ENCODE measurements around the gene TRDN. TPM values are rescaled to one million over a fixed set of nuclear protein-coding genes. Genes with fewer than 3 reads are reported as not detected.

TRDN gene
- total RNA-seq, 1 experiment from 2014 or later, result 39.8 TPM

DNA sequence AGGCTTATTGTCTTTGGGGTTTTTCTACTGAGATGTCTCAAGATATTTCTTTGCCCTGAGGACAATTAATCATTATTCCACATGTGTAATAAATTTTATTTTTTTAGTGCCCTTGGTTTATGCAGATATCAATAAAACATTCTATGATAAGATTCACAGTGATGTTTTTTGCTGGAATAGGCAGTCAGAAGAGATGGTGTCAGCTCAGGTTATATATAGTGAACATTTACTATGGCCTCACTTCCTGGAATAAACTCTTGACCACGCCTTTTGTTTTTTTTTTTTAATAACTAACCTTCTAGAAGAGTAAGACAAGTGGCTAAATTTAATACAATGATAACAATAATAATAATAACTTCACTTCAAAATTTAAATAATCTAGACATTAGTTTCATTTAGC is 209.7 kb downstream of the TRDN start (continued):
- TF ChIP-seq, protein P1, sequence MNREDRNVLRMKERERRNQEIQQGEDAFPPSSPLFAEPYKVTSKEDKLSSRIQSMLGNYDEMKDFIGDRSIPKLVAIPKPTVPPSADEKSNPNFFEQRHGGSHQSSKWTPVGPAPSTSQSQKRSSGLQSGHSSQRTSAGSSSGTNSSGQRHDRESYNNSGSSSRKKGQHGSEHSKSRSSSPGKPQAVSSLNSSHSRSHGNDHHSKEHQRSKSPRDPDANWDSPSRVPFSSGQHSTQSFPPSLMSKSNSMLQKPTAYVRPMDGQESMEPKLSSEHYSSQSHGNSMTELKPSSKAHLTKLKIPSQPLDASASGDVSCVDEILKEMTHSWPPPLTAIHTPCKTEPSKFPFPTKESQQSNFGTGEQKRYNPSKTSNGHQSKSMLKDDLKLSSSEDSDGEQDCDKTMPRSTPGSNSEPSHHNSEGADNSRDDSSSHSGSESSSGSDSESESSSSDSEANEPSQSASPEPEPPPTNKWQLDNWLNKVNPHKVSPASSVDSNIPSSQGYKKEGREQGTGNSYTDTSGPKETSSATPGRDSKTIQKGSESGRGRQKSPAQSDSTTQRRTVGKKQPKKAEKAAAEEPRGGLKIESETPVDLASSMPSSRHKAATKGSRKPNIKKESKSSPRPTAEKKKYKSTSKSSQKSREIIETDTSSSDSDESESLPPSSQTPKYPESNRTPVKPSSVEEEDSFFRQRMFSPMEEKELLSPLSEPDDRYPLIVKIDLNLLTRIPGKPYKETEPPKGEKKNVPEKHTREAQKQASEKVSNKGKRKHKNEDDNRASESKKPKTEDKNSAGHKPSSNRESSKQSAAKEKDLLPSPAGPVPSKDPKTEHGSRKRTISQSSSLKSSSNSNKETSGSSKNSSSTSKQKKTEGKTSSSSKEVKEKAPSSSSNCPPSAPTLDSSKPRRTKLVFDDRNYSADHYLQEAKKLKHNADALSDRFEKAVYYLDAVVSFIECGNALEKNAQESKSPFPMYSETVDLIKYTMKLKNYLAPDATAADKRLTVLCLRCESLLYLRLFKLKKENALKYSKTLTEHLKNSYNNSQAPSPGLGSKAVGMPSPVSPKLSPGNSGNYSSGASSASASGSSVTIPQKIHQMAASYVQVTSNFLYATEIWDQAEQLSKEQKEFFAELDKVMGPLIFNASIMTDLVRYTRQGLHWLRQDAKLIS (CRISPR knock-in tag; IDR thresholded peaks at IDR 0.05; ENCODE audit: borderline replicate concordance), result no peak
- TF ChIP-seq, protein P2, sequence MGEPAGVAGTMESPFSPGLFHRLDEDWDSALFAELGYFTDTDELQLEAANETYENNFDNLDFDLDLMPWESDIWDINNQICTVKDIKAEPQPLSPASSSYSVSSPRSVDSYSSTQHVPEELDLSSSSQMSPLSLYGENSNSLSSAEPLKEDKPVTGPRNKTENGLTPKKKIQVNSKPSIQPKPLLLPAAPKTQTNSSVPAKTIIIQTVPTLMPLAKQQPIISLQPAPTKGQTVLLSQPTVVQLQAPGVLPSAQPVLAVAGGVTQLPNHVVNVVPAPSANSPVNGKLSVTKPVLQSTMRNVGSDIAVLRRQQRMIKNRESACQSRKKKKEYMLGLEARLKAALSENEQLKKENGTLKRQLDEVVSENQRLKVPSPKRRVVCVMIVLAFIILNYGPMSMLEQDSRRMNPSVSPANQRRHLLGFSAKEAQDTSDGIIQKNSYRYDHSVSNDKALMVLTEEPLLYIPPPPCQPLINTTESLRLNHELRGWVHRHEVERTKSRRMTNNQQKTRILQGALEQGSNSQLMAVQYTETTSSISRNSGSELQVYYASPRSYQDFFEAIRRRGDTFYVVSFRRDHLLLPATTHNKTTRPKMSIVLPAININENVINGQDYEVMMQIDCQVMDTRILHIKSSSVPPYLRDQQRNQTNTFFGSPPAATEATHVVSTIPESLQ (CRISPR knock-in tag; IDR thresholded peaks at IDR 0.05), result no peak
- TF ChIP-seq, protein P3, sequence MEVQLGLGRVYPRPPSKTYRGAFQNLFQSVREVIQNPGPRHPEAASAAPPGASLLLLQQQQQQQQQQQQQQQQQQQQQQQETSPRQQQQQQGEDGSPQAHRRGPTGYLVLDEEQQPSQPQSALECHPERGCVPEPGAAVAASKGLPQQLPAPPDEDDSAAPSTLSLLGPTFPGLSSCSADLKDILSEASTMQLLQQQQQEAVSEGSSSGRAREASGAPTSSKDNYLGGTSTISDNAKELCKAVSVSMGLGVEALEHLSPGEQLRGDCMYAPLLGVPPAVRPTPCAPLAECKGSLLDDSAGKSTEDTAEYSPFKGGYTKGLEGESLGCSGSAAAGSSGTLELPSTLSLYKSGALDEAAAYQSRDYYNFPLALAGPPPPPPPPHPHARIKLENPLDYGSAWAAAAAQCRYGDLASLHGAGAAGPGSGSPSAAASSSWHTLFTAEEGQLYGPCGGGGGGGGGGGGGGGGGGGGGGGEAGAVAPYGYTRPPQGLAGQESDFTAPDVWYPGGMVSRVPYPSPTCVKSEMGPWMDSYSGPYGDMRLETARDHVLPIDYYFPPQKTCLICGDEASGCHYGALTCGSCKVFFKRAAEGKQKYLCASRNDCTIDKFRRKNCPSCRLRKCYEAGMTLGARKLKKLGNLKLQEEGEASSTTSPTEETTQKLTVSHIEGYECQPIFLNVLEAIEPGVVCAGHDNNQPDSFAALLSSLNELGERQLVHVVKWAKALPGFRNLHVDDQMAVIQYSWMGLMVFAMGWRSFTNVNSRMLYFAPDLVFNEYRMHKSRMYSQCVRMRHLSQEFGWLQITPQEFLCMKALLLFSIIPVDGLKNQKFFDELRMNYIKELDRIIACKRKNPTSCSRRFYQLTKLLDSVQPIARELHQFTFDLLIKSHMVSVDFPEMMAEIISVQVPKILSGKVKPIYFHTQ (CRISPR knock-in tag; IDR thresholded peaks at IDR 0.05), result no peak
- no peak for TF ChIP-seq CREM (CRISPR knock-in tag; IDR thresholded peaks at IDR 0.05)
- TF ChIP-seq SP1 (CRISPR knock-in tag; conservative IDR thresholded peaks at IDR 0.05), result no peak

GRCh38 chr6:123423130-123423529 is 213.6 kb downstream of the TRDN start:
- CTCF ChIA-PET, result no interaction called here
- TF ChIP-seq PRRX2 (CRISPR knock-in tag; IDR thresholded peaks at IDR 0.05) (no peak), TCF7 (CRISPR knock-in tag; IDR thresholded peaks at IDR 0.05; ENCODE audit: low read depth) (no peak), EMX1 (CRISPR knock-in tag; IDR thresholded peaks at IDR 0.05) (no peak), USF1 (CRISPR knock-in tag; IDR thresholded peaks at IDR 0.05) (no peak), STAT6 (CRISPR knock-in tag; conservative IDR thresholded peaks at IDR 0.05; ENCODE audit: low read depth) (no peak), ZNF232 (CRISPR knock-in tag; IDR thresholded peaks at IDR 0.05) (no peak), E2F1 (CRISPR knock-in tag; IDR thresholded peaks at IDR 0.05) (no peak), MLX (CRISPR knock-in tag; IDR thresholded peaks at IDR 0.05) (no peak), CTCF (IDR thresholded peaks at IDR 0.05) (no peak), JAZF1 (CRISPR knock-in tag; IDR thresholded peaks at IDR 0.05) (no peak), TP53 (CRISPR knock-in tag; IDR thresholded peaks at IDR 0.05) (no peak), SP1 (CRISPR knock-in tag; conservative IDR thresholded peaks at IDR 0.05) (no peak), FOXJ3 (CRISPR knock-in tag; IDR thresholded peaks at IDR 0.05; ENCODE audit: borderline replicate concordance) (no peak), NR2C2 (CRISPR knock-in tag; IDR thresholded peaks at IDR 0.05) (no peak), HMGA2 (CRISPR knock-in tag; IDR thresholded peaks at IDR 0.05) (no peak), NFE2L1 (CRISPR knock-in tag; IDR thresholded peaks at IDR 0.05) (no peak)

More at GRCh38 chr6:123423130-123423529, 213.6 kb downstream of the TRDN start:
- Mint-ChIP-seq H3K27me3 (ENCODE audit: low read depth) (no peaks in the 10 kb centered on the region), H3K9me3 (no peaks in the 10 kb centered on the region), H3K27ac (no peak overlapping the region), H3K4me1 (peaks cover 5% of the 10 kb centered on the region), H3K4me3 (no peak overlapping the region), H3K36me3 (no peaks in the 10 kb centered on the region)
- POLR2A ChIA-PET, result no interaction called here
- no peak for ATAC-seq
- DNase-seq (ENCODE audit: low spot score), result no peak
